HG03432 (cell line): ENCODE results near the gene ANAPC1.
"Not testable (repeated sequence)": the region's sequence is repeated elsewhere in the genome, so short reads cannot be mapped to it uniquely, and the experiment has no call there.

ENCODE experiments used
- ATAC-seq: cut with Tn5 transposase; IDR thresholded peaks from one replicate; pipeline ENCODE4 v1.9.1; 2021; ENCODE audit warnings: mild to moderate bottlenecking, moderate library complexity; ENCODE audit not compliant: unreplicated experiment

ANAPC1 gene, protein sequence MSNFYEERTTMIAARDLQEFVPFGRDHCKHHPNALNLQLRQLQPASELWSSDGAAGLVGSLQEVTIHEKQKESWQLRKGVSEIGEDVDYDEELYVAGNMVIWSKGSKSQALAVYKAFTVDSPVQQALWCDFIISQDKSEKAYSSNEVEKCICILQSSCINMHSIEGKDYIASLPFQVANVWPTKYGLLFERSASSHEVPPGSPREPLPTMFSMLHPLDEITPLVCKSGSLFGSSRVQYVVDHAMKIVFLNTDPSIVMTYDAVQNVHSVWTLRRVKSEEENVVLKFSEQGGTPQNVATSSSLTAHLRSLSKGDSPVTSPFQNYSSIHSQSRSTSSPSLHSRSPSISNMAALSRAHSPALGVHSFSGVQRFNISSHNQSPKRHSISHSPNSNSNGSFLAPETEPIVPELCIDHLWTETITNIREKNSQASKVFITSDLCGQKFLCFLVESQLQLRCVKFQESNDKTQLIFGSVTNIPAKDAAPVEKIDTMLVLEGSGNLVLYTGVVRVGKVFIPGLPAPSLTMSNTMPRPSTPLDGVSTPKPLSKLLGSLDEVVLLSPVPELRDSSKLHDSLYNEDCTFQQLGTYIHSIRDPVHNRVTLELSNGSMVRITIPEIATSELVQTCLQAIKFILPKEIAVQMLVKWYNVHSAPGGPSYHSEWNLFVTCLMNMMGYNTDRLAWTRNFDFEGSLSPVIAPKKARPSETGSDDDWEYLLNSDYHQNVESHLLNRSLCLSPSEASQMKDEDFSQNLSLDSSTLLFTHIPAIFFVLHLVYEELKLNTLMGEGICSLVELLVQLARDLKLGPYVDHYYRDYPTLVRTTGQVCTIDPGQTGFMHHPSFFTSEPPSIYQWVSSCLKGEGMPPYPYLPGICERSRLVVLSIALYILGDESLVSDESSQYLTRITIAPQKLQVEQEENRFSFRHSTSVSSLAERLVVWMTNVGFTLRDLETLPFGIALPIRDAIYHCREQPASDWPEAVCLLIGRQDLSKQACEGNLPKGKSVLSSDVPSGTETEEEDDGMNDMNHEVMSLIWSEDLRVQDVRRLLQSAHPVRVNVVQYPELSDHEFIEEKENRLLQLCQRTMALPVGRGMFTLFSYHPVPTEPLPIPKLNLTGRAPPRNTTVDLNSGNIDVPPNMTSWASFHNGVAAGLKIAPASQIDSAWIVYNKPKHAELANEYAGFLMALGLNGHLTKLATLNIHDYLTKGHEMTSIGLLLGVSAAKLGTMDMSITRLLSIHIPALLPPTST (N-terminal part only)

DNA sequence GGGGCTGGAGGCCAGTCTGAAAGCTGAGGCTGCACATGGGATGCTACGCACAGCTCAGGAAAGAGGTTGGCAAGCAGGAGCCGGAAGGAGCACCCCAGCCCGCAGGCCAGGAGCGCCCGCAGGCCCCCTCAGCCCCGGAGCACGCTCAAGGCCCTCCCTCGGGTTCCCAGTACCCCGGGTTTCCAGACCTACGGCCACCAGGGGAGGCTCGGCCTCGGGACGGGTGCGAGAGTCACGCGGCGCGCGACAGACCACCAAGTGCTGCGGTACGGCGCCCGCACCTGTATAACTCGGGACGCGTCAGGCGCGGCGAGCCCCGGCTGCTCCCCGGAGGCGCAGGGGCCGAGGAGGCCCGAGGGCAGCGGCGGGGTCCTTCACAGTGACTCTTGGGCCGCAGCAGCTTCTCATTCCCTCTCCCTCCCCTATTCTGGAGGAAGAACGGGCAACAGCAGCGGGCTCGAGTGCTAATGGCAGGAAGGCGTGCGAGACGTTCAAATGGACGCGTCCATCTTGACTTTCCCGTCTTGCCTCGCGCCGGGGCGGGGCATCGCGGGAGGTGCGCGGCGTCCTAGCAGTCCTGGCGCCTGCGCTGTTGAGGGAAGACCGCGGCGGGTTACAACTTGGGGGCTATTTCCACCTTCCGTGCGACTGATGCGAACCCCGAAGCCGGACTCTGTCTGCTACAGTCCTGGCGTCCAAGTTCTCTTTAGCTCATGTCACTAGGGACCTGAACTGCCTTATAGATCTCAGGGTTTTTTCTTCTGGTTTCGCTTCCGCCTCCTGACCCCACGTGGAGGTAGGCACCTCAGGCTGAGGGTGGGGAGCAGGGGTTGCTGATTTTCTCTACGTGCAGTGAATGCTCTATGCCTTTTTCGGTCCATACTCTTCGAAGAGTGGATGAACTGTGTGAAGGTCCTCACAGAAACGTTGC is at the start of gene ANAPC1:
TSS of gene ANAPC1 (minus strand) at position 533 of the 931 bp plus-strand sequence. CDS start 3,368 bp downstream, outside the sequence.
- ATAC-seq, result peak; percentile 90

DNA sequence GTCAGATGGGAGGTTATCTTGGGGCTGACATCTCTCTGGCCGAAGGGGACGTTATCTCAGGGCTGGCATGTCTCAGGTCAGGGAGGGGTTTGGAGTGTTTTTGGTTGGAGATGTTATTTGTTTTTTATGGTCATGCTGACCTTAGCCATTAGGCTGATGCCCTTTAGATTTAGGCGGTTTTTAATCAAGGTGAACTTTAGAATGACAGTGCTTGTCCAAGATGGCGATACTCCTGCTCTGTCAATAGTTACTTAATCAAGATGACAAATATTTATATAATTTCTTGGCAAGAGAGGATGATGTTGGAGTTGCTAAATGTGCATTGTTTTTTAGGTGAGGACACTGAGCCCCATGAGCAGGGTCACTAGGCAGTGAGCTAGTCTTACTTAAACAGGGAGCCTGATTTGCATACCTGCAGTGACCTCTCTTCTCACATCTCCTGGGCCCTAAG is 48.9 kb upstream of the ANAPC1 start:
- no peak for ATAC-seq

DNA sequence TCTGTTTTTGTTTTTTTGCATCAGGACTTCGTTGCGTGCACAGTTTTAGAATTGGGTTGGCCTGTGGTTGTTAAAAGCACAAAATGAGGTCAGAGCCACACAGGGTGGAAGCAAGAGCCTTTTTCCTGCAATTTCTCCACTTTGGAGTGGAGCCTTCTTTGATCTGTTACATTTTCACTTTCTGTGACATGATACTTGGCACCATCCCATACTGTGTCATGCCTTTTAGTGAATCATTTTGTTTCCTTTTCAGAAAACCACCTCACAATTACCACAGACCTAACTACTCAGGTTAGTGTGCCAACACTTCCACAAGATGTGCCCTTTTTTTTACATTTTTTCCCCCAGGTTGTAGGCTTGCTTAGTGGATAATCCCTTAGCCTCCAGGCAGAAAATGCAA is 46.9 kb upstream of the ANAPC1 start:
- no peak for ATAC-seq

DNA sequence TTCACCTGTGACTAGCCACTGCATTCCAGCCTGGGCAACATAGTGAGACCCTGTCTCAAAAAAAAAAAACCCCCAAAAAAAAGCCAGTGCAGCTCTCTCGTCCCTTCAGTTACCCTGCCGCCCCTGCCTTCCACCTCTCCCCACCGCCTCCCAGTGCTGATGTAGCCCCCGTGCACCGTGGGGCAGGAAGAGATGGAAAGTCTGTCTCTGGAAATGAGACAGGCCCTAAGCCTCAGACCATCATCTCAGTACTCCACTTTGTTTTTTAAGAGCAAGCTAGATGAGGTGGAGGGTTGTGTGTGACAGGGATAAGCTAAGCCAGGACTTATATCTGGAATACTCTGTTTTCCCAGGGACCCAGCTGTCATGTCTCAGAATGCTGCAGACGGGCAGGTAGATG is 46.4 kb upstream of the ANAPC1 start:
- no peak for ATAC-seq

DNA sequence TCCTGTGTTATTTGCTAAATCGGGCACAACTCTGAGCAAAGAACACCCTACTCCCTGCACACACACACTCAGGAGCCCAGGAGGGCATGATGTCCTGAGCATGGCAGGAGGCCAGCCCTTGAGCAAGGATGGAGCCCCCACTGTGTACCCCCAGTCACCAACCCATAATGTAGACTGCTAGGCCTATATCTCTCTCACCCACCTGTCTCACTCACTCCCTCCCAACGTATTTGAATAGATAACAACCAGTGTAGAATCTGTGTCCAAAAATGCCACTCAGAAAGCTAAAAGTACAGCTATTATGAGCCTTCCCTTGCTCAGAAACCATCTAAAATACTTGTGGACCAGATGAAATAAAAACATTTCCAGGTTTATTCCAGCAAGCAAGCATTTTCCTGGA is 43.7 kb upstream of the ANAPC1 start:
- no peak for ATAC-seq

DNA sequence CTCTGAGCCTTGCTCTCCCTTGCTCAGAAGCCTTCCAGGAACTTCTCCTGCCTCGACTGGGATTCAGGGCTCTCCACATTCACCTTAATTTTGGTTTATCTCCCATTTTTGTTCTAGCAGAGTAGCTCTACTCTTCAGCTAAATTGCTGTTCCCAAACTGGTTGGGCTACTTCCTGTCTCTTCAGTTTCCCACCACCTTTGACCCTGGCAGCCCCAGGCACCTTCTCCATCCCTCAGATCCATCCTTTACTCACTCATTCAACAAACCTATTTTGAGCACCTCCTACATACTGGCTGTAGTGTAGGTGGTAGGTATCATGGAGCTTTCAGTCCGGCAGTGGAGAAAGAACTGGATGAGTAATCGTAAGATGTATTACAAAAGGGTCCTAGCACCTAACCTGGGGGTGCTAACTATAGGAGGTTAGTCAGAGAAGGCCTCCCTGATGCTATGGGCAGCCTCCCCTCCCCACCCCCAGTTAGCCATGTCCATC is 40.7 kb upstream of the ANAPC1 start:
- ATAC-seq, result no peak

DNA sequence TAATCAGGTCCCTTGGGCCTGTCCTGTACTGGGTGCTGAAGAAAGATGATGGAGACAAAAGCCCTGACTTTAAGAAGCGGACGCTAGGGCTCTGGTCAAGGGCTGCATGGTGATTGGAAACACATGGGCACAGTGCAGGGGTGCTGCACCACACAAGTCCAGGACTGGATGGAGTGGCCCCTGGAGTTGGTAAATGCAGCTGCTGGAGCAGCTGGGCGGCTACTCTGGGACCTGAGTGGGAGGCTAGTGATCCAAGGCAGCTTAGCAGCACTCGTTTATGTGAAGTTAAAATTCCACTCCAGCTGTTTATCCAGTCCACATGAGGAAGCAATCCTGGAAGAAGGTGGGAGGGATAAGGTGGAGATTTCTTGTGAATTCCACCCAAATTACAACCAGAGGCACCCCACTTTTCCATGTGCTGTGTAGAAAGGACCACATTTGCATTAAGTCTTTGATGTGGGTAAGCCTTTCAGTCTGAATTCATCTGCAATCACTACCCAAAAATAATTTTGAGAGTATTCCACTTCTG is 39.3 kb upstream of the ANAPC1 start:
- no peak for ATAC-seq

DNA sequence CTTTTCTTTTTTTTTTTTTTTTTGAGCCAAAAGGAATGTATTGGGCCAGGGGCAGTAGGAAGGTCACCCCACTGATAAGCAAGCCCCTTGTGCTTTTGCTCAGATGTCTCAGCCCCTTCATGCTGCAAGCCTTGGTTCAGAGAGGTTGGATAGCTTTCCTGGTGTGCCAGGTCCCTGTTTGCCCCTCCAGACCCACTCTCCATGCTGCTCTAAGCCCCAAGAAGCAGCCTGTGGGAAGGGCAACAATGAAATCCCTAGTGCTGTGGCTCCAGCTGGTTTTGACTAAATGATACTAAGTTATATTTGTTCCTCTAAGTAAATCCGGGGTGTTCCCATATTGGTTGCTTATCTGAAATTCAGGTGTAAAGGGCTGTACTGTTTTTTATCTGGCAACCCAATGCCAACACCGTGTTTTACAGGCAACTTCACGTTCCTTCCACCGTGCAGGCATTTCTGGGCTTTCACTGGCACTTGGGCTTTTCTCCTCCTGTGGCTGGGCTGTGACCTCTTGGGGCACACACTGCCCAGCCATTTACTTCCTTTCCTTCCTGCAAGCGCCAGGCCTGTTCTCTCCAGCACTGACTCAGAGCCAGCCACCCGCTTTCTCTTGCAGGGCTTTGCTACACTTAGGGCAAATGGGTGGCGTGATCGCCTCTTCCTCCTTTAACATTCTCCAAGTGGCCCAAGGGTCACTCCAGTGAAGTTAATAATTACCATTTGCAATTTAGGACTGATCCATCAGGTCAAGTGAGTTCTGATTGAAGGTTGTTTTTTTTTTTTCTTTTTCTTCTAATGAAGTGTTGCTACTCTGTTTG is 36.0 kb upstream of the ANAPC1 start:
- no peak for ATAC-seq

DNA sequence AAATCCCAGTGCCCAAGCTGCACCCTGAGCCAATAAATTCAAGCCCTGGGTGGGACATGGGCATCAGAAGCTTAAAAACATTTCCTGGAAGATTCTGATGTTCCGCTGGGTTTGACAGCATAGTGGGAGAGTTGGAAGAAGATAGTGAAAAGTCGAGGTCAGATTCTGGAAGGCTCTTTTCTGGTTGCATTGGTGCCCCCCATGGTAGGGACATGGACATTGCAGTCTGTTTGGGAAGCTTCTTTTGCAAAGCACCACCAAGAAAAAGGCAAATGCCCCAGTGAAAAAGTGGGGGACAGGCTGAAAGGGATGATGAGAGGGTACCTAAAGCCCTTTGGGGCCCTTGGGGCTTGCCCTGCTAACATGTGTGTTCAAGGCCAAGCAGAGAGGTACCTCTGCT is 35.4 kb upstream of the ANAPC1 start:
- ATAC-seq, result no peak

DNA sequence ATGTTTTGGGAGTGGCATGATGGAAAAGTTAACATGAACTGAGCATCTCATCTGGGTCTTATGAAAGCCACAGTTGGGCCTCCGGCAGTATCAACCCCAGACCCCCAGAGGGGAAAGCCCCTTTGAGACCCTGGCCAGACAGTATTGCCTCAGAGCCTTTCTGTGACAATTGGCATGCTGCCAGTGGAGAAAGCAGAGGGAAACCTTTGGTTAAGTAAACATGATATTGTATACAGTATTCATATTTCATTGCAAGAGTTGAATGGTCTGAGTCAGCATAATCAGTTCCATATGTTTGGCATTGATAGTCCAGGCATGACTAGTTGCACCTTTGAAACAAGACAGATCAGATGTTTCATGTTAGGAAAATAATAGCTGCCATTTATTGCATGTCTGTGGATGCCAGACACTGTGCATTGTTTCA is 34.4 kb upstream of the ANAPC1 start:
- no peak for ATAC-seq

DNA sequence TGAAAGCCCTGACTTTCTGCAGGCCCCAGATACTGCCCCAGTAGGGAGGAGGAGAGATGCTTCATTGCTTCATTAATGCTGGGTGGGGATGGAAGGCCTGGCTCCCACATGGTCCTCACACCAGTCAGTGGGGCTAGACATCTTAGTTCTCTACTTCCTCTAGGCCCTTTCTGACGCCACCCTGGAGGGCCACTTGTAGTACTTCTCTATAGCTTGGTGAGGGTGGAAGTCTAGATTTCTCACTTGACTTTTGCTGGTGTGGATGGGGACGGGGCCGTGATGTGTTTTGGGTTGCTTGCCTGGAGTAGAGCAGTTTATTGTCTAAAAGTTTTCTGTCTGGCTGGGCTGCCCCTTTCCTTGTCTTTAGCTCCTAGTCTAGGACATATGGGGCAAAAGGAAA is 33.1 kb upstream of the ANAPC1 start:
- no peak for ATAC-seq

DNA sequence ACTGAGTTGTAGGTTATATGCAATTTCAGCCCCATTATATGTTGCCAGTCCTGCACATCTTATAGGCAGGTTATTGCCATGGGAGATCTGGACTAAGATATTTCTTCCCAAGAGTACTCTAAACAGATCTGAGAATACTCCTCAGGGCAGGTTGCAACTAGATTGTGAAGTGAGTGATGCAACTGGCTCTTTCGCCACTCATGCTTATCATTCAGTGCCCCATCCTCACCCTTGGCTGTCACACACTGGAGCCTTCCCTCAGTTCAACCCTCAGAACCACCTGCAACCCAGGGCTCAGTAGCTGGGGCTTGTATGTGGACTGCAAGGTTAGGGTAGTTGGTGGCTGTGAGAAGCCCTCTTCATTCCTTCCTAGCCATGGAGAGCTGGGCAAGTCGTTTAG is 28.6 kb upstream of the ANAPC1 start:
- ATAC-seq, result no peak

DNA sequence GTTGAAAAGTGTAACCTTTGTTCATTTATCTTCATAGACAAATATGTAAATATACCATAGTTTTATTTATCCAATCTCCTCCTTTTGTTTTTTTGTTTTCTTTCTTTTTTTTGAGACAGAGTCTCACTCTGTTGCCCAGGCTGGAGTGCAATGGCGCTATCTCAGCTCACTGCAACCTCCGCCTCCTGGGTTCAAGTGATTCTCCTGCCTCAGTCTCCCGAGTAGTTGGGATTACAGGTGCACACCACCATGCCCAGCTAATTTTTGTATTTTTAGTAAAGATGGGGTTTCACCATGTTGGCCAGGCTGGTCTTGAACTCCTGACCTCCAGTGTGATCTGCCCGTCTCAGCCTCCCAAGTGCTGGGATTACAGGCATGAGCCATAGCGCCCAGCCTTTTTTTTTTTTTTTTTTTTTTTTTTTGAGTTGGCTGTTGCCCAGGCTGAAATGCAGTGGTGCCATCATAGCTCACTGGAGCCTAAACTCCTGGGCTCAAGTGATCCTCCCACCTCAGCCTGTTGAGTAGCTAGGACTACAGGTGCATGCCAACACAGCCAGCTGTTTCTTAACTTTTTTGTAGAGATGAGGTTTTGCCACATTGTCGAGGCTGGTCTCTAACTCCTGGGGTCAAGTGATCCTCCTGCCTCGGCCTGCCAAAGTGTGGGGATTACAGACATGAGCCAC is 27.4 kb upstream of the ANAPC1 start:
- ATAC-seq, result not testable (repeated sequence)

DNA sequence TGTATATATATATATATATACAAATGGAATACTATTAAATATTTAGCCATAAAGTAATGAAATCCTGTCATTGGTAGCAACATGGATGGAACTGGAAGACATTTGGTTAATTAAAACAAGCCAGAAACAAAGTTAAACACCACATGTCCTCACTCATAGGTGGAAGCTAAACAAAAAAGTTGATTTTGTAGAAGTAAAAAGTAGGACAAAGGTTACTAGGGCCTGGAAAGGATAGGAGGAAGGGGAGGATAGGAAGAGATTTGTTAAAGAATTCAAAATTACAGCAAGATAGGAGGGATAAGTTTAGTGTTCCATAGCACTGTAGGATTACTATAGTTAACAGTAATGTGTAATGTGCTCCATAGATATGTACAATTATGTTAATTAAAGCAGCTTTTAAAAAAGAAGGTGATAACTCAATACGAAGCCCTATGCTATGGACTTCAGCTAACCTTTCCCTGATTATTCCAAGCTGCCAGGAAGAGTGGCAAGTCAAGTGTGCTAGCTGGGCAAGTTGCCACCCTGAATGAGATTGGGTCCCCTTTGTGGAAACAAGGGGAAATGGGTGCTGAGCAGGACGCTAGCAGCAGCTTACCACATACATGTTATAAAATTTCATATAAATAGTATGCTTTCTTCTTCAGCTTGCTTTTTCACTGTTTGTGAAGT is 26.8 kb upstream of the ANAPC1 start:
- ATAC-seq, result no peak

DNA sequence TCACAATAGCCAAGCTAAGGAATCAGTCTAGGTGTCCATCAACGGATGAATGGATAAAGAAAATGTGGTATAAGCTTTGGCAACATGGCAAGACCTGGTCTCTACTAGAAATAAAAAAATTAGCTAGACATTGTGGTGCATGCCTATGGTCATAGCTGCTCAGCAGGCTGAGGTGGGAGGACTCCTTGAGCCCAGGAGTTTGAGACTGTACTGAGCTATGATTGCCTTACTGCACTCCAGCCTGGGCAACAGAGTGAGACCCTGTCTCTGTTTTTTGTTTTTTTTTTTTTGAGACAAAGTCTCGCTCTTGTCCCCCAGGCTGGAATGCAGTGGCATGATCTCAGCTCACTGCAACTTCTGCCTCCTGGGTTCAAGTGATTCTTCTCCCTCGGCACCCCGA is 26.0 kb upstream of the ANAPC1 start:
- not testable (repeated sequence) for ATAC-seq

DNA sequence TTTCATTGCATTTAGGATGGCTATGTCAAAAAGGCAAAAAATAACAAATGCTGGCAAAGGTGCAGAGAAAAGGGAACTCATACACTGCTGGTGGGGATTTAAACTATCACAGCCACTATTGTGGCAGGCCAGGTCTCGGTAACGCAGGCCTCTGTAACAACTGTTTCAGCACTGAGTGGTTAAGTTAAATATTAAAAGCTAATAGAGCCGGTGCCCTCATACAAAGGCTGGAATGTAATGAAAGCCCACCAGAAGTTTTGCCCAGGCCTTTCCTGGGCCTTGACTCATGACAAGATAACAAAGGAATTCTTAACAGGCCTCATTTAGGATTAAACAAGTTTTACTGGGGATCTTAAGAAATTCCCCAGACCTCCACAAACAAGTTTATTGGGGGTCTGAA is 25.1 kb upstream of the ANAPC1 start:
- no peak for ATAC-seq

DNA sequence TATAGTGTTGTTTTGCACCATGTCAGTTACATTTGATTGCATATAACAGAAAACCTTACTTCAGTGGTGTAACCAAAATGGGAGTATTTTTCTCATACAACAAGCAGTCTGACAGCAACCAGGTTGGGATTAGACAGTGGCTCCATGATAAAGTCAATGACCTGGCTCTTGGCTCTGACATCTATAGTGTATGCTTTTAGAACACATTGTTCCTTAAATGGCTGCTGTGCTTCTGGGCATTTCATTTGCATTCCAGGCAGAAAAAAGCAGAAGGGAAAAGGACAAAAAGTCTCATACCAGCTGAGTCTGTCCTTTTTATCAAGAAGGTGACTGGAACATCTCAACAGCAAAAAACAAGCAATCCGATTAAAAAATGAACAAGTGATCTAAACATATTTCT is 24.6 kb upstream of the ANAPC1 start:
- ATAC-seq, result no peak
